Common myeloid progenitor, CD34-positive (primary cell): ENCODE results near the gene EPHB1.

Source experiments
- CTCF ChIA-PET: fragments of 350-600 bp; sonication (Branson Sonifier 250); formaldehyde crosslinking; loops from one replicate; lab custom pipeline; 2021; ENCODE audit warnings: antibody characterized with exemption; lab: Charles Lee
- POLR2A ChIA-PET: fragments of 350-600 bp; sonication (Branson Sonifier 250); formaldehyde crosslinking; loops from one replicate; lab custom pipeline; 2021; ENCODE audit warnings: antibody characterized with exemption; lab: Charles Lee
- DNase-seq, 3 donors: peaks; one replicate each; pipeline versions ENCODE4 v3.0.0 to v3.0.0-alpha.2; 2013
- H3K27ac ChIP-seq, 2 experiments: 1 replicate in 1 of 2; 2 replicates in 1 of 2; pipeline ENCODE4 v1.7.0; 2013; ENCODE audit warnings: inconsistent platforms in 2 of 2, low read length in 2 of 2, mild to moderate bottlenecking in 2 of 2, low read depth in 1 of 2, moderate library complexity in 1 of 2; ENCODE audit not compliant: severe bottlenecking in 2 of 2, insufficient read depth in 1 of 2, poor library complexity in 1 of 2
- H3K27me3 ChIP-seq, 5 experiments: replicated peaks in 2 of 5; 1 replicate in 3 of 5; 2 replicates in 2 of 5; pipeline versions ENCODE4 v1.6.1 to v1.7.0; 2013; ENCODE audit warnings: low read length in 4 of 5, mild to moderate bottlenecking in 2 of 5, moderate library complexity in 2 of 5, inconsistent platforms in 1 of 5; ENCODE audit not compliant: insufficient read depth in 5 of 5, control insufficient read depth in 4 of 5
- H3K36me3 ChIP-seq, 4 experiments: 1 replicate in 2 of 4; 2 replicates in 2 of 4; pipeline versions ENCODE4 v1.6.1 to v1.7.0; 2013; ENCODE audit warnings: low read length in 3 of 4, control low read depth in 1 of 4, mild to moderate bottlenecking in 1 of 4; ENCODE audit not compliant: control insufficient read depth in 4 of 4, insufficient read depth in 4 of 4
- H3K4me1 ChIP-seq, 4 experiments: 1 replicate in 3 of 4; 2 replicates in 1 of 4; pipeline versions ENCODE4 v1.6.1 to v1.7.1; 2013; ENCODE audit warnings: low read length in 3 of 4, mild to moderate bottlenecking in 3 of 4, control low read depth in 1 of 4, inconsistent platforms in 1 of 4, moderate library complexity in 1 of 4; ENCODE audit not compliant: control insufficient read depth in 4 of 4, insufficient read depth in 4 of 4; ENCODE audit errors: control extremely low read depth in 1 of 4
- H3K4me3 ChIP-seq, 7 experiments: 1 replicate in 4 of 7; 2 replicates in 3 of 7; pipeline versions ENCODE4 v1.5.1 to v1.7.0; 2013; ENCODE audit warnings: mild to moderate bottlenecking in 7 of 7, low read length in 6 of 7, moderate library complexity in 6 of 7, inconsistent platforms in 2 of 7, low read depth in 2 of 7, control low read depth in 1 of 7; ENCODE audit not compliant: insufficient read depth in 4 of 7, control insufficient read depth in 1 of 7; ENCODE audit errors: extremely low read depth in 1 of 7
- H3K9me3 ChIP-seq, 5 experiments: 1 replicate in 4 of 5; 2 replicates in 1 of 5; pipeline versions ENCODE4 v1.6.1 to v1.7.1; 2013; ENCODE audit warnings: low read length in 4 of 5, mild to moderate bottlenecking in 2 of 5, inconsistent platforms in 1 of 5, low read depth in 1 of 5, moderate library complexity in 1 of 5; ENCODE audit not compliant: control insufficient read depth in 4 of 5, insufficient read depth in 2 of 5; ENCODE audit errors: control extremely low read depth in 1 of 5
- WGBS: methylation state at CpG from one replicate; pipeline ENCODE4 v1.1.5; 2013; ENCODE audit not compliant: insufficient coverage; 5-methylcytosine and 5-hydroxymethylcytosine counted together

Gene EPHB1

GRCh38 chr3:134894533-134894932, 99.5 kb downstream of the EPHB1 start:
- no peak overlapping the region for H3K4me3 ChIP-seq
- no peaks in the 10 kb centered on the region for H3K36me3 ChIP-seq
- 60% methylated on average over 3 of the region's 4 CpGs for WGBS
- POLR2A ChIA-PET = no interaction called here
- H3K27me3 ChIP-seq = peaks cover 0 to 4% (median 0%) of the 10 kb centered on the region in 5 experiments
- no peak for DNase-seq
- H3K27ac ChIP-seq = no peak overlapping the region
- peaks cover 0 to 7% (median 0%) of the 10 kb centered on the region in 5 experiments for H3K9me3 ChIP-seq
- CTCF ChIA-PET = no interaction called here
- H3K4me1 ChIP-seq = no peaks in the 10 kb centered on the region

- no peak overlapping the region for H3K4me3 ChIP-seq
- POLR2A ChIA-PET = no interaction called here
- peaks cover 0 to 7% (median 0%) of the 10 kb centered on the region in 5 experiments for H3K9me3 ChIP-seq
- peaks cover 0 to 4% (median 0%) of the 10 kb centered on the region in 5 experiments for H3K27me3 ChIP-seq
- no peak overlapping the region for H3K27ac ChIP-seq
- CTCF ChIA-PET = interaction anchor here (1.4 kb wide), 1 partner anchor 8 kb away, joined by 6 read pairs; no protein-coding TSS in a partner anchor
- no CpG with 5 or more reads among the region's 2 CpGs for WGBS
- no peaks in the 10 kb centered on the region for H3K4me1 ChIP-seq
- no peak for DNase-seq
- H3K36me3 ChIP-seq = no peaks in the 10 kb centered on the region
These were observed 100.1 kb downstream of the EPHB1 start for GRCh38 chr3:134895181-134895580.

- Histone ChIP-seq H3K4me3 (no peak overlapping the region), H3K4me1 (no peaks in the 10 kb centered on the region), H3K27me3 (peaks cover 0 to 4% (median 0%) of the 10 kb centered on the region in 5 experiments), H3K27ac (no peak overlapping the region), H3K9me3 (peaks cover 0 to 7% (median 0%) of the 10 kb centered on the region in 5 experiments), H3K36me3 (no peaks in the 10 kb centered on the region)
- ChIA-PET CTCF (interaction anchor here (1.4 kb wide), 1 partner anchor 9 kb away, joined by 6 read pairs; no protein-coding TSS in a partner anchor), POLR2A (no interaction called here)
- DNase-seq = no peak
- 100% methylated on average over 4 of the region's 5 CpGs for WGBS
These were observed 101.1 kb downstream of the EPHB1 start for GRCh38 chr3:134896141-134896540.

DNA sequence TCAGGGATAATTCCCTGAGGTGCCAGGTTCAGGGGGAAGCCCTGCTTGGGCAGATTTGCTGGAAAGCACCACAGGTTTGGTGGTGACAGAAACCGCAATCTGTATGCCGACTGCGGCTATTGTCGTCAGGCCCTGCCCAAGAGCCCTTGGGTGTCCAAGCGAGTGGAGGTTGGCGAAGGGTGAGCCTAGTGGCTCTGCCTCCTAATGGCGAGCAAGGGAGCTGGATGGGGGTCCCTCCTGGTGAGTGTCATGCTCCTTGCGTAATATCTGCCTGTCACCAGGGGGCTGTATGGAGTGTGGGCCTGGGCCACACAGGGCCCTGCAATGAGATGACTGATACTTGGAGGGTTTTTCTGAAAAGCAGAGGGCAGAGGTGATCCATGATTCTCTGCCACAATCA, 101.6 kb downstream of the EPHB1 start:
- no peak for DNase-seq
- H3K9me3 ChIP-seq = peaks cover 0 to 5% (median 0%) of the 10 kb centered on the region in 5 experiments
- H3K4me3 ChIP-seq = no peak overlapping the region
- no peaks in the 10 kb centered on the region for H3K36me3 ChIP-seq
- H3K27me3 ChIP-seq = peaks cover 0 to 4% (median 0%) of the 10 kb centered on the region in 5 experiments
- 100% methylated on average over 4 of the region's 8 CpGs for WGBS
- H3K4me1 ChIP-seq = no peaks in the 10 kb centered on the region
- CTCF ChIA-PET = no interaction called here
- POLR2A ChIA-PET = no interaction called here
- H3K27ac ChIP-seq = no peak overlapping the region

DNA sequence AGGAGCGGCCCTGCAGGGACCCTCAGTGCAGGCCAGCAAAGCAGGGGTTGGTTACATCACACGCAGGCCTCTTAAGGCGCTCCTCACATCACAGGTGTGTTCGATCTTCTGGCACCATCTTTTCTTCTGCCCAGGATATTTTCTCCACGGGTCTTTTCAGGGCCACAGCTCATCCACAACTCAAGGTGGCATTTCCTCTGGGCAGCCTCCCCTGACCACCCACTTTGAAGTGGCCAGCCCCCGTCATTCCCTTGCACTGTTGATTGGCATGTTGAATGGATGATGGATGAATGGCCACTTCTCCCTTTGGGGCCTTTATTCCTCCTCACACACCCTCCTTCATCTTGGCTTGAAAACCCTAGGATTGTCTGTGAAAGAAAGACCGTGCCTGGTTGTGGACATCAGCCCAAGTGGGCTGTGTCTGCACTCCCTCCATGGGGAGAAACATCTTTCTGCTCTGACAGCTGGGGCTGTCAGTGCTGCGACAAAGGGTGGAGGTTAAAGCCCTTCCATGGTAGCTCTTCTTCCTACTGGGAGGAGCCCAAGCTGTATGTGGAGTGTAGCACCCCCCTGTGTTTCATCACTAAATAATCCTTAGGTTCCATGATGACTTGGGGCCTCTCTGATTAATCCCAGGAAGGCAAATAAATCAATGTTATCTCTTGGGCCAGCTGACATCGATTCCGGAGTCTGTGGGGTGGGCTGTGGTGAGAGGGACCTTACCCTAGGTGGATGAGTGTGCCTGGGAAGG, 102.5 kb downstream of the EPHB1 start:
- WGBS = 96% methylated on average over 7 of the region's 10 CpGs
- no peaks in the 10 kb centered on the region for H3K4me1 ChIP-seq
- H3K36me3 ChIP-seq = no peaks in the 10 kb centered on the region
- no peak overlapping the region for H3K27ac ChIP-seq
- H3K27me3 ChIP-seq = peaks cover 0 to 4% (median 0%) of the 10 kb centered on the region in 5 experiments
- POLR2A ChIA-PET = no interaction called here
- no peak for DNase-seq
- CTCF ChIA-PET = no interaction called here
- H3K4me3 ChIP-seq = no peak overlapping the region
- no peaks in the 10 kb centered on the region for H3K9me3 ChIP-seq

DNA sequence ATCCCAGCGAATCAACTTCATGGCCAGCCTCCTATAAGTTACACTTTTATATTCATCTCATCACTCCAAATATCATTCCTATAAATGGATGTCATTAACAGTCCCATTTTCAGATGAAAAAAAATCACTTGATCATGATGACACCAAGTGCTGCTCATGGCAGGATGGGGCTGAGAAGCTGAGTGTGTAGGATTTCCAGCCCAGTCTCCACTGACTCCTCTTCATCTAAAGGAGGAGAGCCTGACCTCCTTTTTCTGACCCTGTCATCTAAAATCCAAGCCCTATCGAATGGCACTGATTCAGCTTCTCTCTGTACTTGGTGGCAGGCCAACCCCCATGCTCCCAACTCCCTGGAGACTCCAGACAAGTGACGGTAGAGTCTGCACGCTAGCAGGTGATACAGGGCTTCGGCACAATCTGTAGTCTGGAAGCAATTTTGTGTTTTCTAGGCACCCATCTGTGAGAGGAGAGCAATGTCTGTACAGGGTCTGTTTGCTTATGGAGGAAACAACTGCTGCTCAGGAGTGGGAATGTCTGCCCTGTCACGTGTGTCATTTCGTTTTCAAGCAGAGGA, 103.2 kb downstream of the EPHB1 start:
- H3K27me3 ChIP-seq = peaks cover 0 to 4% (median 0%) of the 10 kb centered on the region in 5 experiments
- ChIA-PET CTCF (no interaction called here), POLR2A (no interaction called here)
- no peak overlapping the region for H3K27ac ChIP-seq
- H3K36me3 ChIP-seq = no peaks in the 10 kb centered on the region
- H3K4me1 ChIP-seq = no peaks in the 10 kb centered on the region
- H3K4me3 ChIP-seq = no peak overlapping the region
- 92% methylated on average over 6 of the region's 7 CpGs for WGBS
- H3K9me3 ChIP-seq = no peaks in the 10 kb centered on the region
- DNase-seq = no peak

- Histone ChIP-seq H3K4me3 (no peak overlapping the region), H3K9me3 (no peaks in the 10 kb centered on the region), H3K36me3 (no peaks in the 10 kb centered on the region), H3K4me1 (peaks cover 0 to 14% (median 2%) of the 10 kb centered on the region in 4 experiments), H3K27me3 (peaks cover 0 to 4% (median 0%) of the 10 kb centered on the region in 5 experiments), H3K27ac (no peak overlapping the region)
- ChIA-PET CTCF (no interaction called here), POLR2A (no interaction called here)
- DNase-seq = no peak
- no CpG with 5 or more reads among the region's 1 CpG for WGBS
These were observed 104.7 kb downstream of the EPHB1 start for GRCh38 chr3:134899786-134900185.
